ENCODE data around the gene FRK.
A peak's percentile ranks its signal among the peaks of the same experiment; 100 is the strongest.

DNA sequence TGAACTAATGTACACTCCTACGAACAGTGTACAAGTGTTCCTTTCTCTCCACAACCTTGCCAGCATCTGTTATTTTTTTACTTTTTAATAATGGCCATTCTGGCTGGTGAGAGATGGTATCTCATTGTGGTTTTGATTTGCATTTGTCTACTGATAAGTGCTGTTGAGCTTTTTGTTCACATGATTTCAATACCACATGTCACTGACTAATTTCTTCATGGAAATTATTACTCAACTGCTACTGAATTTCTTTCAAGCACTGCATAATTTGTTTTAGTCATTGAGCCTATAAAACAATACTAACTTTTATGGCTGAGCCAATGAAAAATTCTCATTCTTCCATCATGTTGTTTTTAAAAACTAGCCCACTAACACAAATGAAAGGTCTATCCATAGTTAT lies 115.4 kb downstream of the FRK start:
- TF ChIP-seq POLR2A (IDR thresholded peaks at IDR 0.05) (no peak), POLR2AphosphoS5 (IDR thresholded peaks at IDR 0.05) (peak in 2 of 3 donors; percentile 33 to 44)
- TF ChIP-seq, protein P1, sequence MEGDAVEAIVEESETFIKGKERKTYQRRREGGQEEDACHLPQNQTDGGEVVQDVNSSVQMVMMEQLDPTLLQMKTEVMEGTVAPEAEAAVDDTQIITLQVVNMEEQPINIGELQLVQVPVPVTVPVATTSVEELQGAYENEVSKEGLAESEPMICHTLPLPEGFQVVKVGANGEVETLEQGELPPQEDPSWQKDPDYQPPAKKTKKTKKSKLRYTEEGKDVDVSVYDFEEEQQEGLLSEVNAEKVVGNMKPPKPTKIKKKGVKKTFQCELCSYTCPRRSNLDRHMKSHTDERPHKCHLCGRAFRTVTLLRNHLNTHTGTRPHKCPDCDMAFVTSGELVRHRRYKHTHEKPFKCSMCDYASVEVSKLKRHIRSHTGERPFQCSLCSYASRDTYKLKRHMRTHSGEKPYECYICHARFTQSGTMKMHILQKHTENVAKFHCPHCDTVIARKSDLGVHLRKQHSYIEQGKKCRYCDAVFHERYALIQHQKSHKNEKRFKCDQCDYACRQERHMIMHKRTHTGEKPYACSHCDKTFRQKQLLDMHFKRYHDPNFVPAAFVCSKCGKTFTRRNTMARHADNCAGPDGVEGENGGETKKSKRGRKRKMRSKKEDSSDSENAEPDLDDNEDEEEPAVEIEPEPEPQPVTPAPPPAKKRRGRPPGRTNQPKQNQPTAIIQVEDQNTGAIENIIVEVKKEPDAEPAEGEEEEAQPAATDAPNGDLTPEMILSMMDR (IDR thresholded peaks at IDR 0.05): no peak

Data from stomach (tissue), 4 donors.